LoVo (cell line): Measurements from ENCODE around the gene SLC25A53.
"Not testable (repeated sequence)": the region's sequence is repeated elsewhere in the genome, so short reads cannot be mapped to it uniquely, and the experiment has no call there.

ENCODE experiments used
- DNase-seq: peaks from one replicate; pipeline ENCODE4 v3.0.0-alpha.2; 2016; ENCODE audit warnings: low spot score

SLC25A53 gene

GRCh38 chrX:104134583-104135261 lies 22.1 kb downstream of the SLC25A53 start:
- DNase-seq = no peak

GRCh38 chrX:104130808-104131207 lies 26.0 kb downstream of the SLC25A53 start:
- no peak for DNase-seq

GRCh38 chrX:104126856-104127255 lies 30.0 kb downstream of the SLC25A53 start:
- DNase-seq = no peak

DNA sequence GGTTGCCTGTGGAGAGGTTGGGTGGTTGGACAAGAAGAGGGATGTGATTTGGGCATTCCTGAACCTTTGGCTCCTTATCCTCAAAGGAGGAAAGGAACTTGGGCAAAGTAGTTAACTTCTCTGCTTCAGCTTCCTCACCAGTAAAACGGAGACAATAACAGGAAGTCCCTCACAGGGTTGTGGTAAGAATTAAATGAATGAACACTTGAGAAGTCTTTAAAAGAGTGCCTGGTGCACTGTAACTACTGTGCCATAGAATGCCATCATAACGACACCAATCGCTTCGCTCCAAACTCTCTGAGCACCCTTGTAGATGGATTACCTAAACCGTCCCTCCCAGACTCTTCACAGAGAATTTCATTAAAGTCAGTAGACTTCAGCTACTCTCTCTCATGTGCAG lies 34.0 kb downstream of the SLC25A53 start:
- no peak for DNase-seq

DNA sequence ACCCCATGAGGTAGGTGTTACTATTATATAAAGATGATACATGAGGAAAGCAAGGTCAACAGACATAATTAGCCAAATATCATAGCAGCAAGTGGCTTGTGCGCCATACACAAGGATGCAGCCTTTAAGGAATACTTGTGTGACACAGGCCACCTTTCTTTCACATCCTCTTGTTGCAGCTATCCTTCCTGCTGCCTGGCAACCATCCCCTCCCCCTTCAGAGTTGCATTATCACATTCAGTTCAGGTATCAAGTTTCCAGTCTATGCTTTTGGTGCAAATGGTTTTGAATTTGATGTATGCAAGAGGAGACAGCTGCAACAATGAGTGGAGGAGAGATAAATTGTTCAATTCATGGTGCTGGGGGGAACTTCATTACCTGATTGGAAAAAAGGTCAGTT lies 38.0 kb downstream of the SLC25A53 start:
- no peak for DNase-seq

- DNase-seq = no peak
These were observed 39.0 kb downstream of the SLC25A53 start for GRCh38 chrX:104117759-104118158.

DNA sequence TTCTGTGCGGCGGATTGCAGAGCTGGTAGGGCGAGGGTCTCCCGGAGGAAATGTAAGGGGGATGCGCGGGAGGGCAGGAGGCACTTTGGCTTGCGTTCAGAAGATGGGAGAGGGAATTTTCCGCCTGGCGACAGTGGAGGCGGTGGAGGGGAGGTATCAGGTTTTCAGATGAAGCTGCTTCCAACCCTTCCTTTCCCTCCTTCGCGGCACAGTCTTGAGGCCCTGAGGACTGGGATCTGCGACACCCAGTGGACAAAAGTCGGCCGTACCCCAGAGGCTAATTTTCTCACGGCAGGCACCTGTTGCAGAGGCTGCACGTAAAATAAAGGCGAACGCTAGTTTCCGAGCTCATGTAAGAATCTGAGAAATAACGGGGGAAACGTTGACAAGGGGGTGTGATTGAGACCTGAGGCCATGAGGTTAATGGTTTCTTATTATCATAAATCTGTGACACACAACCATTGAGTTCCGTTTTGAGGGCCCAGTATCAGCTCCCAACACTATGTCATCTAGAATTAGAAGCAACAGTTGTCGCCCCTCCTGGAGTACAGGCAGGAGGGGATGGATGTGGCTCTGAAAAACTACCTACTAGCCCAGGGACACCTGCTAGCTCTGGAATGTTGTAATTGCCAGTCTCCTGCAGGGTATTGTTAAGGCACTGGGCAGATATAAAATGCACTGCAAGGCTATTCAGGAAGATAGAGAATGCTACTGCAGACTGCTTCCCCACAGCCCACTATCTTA lies 43.4 kb downstream of the SLC25A53 start:
- peak; percentile 43 for DNase-seq

DNA sequence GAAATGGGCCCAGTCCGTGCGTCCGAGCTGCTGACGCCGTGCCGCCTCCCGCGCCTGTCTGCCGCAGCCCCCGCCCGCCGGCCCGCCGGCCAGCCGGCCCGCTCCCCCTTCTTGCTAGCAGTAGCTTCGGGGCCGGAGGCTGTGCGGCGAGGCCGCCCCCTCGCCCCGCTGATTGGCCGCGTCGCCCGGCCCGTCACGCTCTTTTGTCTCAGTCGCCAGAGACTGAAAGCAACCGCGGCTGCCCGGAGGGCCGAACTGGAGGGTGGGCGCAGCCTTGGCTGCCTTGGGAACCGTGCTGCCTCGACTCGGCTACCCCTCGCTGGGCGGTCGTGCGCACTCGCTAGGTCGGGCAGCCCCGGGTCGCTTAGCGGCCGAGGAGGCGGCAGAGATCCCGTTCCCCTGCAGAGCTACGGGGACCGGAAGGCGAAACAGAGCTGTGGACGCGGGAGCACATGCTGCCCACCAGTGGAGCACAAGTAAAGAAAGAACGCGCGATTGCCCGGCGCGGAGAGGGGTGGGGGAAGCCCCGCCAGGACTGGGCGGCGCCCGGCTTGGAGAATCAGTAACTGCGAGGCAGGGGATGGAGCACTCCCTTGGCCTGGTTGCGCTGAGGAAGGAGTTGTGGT lies 44.4 kb downstream of the SLC25A53 start, which contains the start of gene ZCCHC18:
TSS of gene ZCCHC18 (plus strand) at position 198 of the 626 bp plus-strand sequence. CDS start 1,589 bp downstream, outside the sequence.
- DNase-seq = peak; percentile 11

GRCh38 chrX:104110491-104111240 lies 46.1 kb downstream of the SLC25A53 start:
- not testable (repeated sequence) for DNase-seq

DNA sequence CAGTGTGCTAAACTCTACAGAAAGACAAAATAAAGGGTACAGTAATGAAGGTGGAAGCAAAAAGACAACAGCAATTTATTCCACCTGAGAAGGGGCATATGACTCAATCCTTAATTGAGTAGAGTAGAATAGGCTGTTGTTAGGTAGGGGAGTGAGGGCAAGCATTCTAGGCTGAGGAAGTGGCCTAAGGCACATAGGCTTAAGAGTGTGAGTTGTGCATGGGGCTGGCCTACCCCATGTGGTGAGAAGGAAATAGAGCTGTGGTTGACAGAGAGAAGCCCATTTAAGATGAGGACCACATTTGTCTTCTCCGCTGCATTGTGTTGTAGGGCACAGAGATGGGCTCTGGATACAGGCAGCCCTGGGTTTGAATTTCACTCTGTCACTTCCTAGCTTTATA lies 47.9 kb downstream of the SLC25A53 start:
- no peak for DNase-seq

GRCh38 chrX:104105330-104106262 lies 51.2 kb downstream of the SLC25A53 start:
- no peak for DNase-seq

DNA sequence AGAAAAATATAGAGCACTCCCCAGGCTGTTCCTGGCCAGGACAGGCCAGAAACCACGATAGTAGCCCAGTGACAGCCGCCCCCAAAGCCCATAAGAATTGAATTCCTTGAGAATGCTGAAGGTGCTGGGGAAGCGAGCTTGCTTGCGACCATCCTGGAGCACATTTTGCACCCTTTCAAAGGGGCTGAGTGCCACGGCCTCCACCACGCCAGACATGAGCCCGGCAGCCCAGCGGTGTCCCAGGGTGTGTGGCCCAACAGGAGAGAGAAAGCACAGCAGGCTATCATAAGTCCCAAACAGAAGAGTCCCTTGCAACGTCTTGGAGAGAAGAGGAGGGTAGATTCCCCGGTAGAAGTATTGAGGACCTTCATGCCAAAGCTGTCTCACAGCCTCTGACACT lies 52.1 kb downstream of the SLC25A53 start:
- DNase-seq = no peak

DNA sequence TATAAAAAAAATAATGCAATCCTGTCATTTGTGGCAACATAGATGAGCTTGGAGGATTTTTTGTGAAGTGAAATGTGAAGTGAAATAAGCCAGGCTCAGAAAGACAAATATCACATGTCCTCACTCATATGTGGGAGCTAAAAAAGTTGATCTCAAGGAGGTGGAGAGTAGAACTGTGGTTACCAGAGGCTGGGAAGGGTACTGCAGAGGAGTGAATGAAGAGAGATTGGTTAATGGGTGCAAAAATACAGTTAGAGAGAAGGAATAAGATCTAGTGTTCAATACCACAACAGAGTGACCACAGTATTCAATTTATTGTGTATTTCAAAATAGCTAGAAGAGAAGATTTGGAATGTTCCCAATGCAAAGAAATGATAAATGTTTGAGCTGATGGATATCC lies 57.9 kb downstream of the SLC25A53 start:
- no peak for DNase-seq

DNA sequence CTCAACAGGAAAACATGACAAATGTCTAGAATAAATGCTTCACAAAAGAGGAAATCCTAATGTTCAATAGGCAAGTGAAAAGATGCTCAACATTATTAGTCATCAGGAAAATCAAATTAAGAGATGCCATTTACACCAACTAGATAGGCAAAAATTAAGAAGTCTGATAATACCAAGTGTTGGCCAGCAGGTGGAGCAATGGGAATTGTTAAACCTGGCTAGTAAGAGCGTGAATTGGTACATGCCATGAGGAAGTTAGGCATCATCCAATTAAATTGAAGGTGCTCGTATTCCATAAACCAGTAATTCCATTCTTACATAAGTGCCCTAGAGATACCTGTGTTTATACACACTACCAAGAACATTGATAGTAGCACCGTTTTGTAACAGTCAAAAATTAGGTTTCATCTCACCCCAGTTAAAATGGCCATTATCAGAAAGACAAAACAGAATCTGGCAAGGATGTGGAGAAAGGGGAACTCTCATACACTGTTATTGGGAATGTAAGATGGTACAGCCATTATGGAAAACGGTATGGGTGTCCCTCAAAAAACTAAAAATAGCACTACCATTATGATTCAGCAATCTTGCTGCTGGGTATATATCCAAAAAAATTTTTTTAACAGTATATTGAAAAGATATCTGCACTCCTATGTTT lies 58.5 kb downstream of the SLC25A53 start:
- DNase-seq = peak; percentile 47

GRCh38 chrX:104085919-104086318 lies 70.9 kb downstream of the SLC25A53 start:
- DNase-seq = no peak

GRCh38 chrX:104085477-104085876 lies 71.3 kb downstream of the SLC25A53 start:
- no peak for DNase-seq

DNA sequence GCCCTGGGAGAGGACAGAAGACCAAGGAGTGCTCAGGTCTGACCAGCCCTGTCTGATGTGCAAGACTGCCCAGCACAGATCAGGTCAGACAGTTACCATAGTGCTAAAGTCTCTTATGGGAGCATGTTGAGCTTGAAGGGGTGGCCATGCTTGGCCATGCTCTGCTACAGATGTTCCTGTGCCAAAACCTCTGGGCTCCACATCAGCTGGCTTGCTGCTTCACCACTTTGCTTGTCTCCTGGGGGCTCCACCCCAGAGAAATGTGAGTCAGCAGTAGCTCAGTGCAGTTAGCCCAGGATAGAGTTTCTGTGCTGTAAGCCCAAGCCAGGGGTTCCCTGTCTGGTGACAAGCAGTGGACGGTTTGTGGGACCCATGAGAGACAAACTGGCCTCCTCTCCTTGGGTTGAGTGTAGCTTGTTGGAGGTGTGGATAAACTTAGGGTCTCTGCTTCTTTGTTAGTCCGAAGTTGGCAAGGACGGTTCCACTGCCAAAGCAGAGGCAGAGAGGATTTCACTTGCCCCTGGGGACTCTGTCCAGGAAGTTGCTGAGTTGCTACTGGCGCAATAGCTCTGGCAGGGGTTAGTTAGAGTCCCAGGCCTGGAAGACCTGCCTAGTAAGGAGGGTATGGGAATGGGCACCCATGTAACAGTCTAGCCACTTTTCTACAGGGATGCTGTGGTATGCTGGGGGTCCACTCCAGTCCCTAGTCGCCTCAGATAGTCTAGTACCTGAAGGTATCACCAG lies 72.1 kb downstream of the SLC25A53 start:
- no peak for DNase-seq

DNA sequence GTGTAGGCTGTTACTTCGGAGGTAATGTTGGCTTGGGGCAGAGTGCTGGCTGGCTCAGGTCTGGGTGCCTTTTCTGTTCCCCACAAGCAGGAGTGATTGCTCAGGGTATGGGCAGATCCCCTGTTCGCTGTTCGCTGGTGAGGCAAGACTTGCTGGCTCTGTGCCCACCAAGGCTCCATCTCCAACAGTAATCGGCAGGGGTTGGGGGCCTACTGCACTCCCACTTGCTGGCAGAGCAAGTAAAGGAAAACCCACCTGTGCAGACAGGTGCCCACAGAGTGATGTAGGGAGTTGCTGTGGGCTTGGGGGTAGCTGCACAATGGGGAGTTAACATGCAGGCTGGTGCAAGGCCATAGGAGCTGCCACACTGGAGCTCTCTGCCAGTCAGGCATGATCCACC lies 72.7 kb downstream of the SLC25A53 start:
- DNase-seq = no peak

DNA sequence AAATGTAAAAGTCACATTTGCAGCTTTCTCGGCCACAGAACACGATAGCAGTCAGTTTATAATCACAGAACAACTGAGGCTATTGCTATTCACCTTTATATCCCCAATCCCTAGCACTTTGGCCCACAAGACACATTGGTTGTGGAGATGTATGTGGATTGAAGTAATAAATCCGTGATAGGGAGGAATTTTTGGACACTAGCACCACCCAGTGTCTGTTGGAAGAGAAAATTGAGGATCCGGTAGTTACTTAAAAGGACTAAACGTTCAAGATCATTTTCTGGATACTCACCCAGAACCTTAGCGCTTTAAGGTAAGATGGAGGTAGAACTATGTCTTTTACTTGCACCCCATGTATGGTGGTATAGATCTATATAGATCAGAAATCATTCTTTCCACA lies 79.0 kb downstream of the SLC25A53 start:
- DNase-seq = not testable (repeated sequence)
